ENCODE results near the gene PCK2. TPM values are rescaled to one million over a fixed set of nuclear protein-coding genes. Genes with fewer than 3 reads are reported as not detected.

The PCK2 gene
- total and polyA plus RNA-seq, 4 donors = 39.8 to 250 (median 221) TPM

DNA sequence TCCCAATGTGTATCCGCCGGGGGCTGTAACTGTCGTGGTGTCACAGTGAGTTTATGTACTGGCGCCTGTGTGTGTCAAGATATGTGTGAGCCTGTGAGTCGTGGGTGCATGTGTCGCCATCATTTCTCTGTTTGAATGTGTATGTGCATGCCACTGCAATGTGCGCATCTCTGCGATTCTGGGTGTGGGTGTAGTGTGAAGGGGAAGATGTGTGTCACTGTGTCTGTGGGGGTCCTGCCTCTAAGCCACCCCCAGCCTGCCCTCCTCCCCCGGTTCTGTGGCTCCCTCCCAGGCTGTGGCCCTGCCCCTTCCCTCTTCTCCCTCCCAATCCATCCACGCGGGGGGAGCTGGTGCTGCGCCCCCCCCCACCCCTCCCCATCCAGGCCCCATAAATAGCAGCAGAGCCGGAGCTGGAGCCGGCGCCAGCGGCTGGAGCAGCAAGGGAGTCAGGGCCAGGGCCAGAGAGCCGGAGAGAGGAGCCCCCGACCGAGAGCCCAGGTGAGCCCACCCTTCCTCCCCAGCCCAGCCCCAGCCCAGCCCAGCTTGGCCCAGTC lies 22.9 kb upstream of the PCK2 start, which contains the start of gene CPNE6:
CPNE6 (plus strand) TSS at position 419 of the 554 bp plus-strand sequence. CDS start 1,375 bp downstream, outside the sequence.
- WGBS = 83% methylated on average over 19 of the region's 19 CpGs
- TF ChIP-seq CTCF (IDR thresholded peaks at IDR 0.05; ENCODE audit: low read depth, low read length, missing input control) (no peak), RXRA (IDR thresholded peaks at IDR 0.05) (no peak), SP1 (IDR thresholded peaks at IDR 0.05) (no peak), EGR1 (IDR thresholded peaks at IDR 0.05; ENCODE audit: low read depth in 2 of 2) (no peak), JUND (IDR thresholded peaks at IDR 0.05) (no peak), HNF4G (IDR thresholded peaks at IDR 0.05) (no peak), HNF4A (conservative IDR thresholded peaks at IDR 0.05) (no peak), GABPA (IDR thresholded peaks at IDR 0.05 in 1 of 2, conservative IDR thresholded peaks at IDR 0.05 in 1 of 2) (no peak), FOXA2 (IDR thresholded peaks at IDR 0.05) (no peak), FOXA1 (IDR thresholded peaks at IDR 0.05) (no peak), YY1 (IDR thresholded peaks at IDR 0.05) (no peak), ATF3 (IDR thresholded peaks at IDR 0.05) (no peak), TAF1 (conservative IDR thresholded peaks at IDR 0.05) (no peak), RAD21 (IDR thresholded peaks at IDR 0.05) (no peak)
- TF ChIP-seq, protein P1, sequence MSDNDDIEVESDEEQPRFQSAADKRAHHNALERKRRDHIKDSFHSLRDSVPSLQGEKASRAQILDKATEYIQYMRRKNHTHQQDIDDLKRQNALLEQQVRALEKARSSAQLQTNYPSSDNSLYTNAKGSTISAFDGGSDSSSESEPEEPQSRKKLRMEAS (IDR thresholded peaks at IDR 0.05) = no peak
- TF ChIP-seq, protein P2, sequence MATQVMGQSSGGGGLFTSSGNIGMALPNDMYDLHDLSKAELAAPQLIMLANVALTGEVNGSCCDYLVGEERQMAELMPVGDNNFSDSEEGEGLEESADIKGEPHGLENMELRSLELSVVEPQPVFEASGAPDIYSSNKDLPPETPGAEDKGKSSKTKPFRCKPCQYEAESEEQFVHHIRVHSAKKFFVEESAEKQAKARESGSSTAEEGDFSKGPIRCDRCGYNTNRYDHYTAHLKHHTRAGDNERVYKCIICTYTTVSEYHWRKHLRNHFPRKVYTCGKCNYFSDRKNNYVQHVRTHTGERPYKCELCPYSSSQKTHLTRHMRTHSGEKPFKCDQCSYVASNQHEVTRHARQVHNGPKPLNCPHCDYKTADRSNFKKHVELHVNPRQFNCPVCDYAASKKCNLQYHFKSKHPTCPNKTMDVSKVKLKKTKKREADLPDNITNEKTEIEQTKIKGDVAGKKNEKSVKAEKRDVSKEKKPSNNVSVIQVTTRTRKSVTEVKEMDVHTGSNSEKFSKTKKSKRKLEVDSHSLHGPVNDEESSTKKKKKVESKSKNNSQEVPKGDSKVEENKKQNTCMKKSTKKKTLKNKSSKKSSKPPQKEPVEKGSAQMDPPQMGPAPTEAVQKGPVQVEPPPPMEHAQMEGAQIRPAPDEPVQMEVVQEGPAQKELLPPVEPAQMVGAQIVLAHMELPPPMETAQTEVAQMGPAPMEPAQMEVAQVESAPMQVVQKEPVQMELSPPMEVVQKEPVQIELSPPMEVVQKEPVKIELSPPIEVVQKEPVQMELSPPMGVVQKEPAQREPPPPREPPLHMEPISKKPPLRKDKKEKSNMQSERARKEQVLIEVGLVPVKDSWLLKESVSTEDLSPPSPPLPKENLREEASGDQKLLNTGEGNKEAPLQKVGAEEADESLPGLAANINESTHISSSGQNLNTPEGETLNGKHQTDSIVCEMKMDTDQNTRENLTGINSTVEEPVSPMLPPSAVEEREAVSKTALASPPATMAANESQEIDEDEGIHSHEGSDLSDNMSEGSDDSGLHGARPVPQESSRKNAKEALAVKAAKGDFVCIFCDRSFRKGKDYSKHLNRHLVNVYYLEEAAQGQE (IDR thresholded peaks at IDR 0.05) = no peak
- H3K9ac ChIP-seq (ENCODE audit: low read depth in 1 of 2, low read length in 2 of 2) = no peak within 1 kb of the TSS
- H3K4me1 ChIP-seq (ENCODE audit: control insufficient read depth in 4 of 4, insufficient read depth in 4 of 4, low read length in 3 of 4) = peaks cover 37 to 67% (median 61%) of the 10 kb centered on the region in 4 donors
- no peak within 1 kb of the TSS for H3K4me3 ChIP-seq (ENCODE audit: low read depth in 1 of 3, low read length in 3 of 3)
- no peaks in the 10 kb centered on the region for H3K36me3 ChIP-seq (ENCODE audit: control insufficient read depth in 4 of 4, insufficient read depth in 3 of 4, low read depth in 1 of 4, low read length in 3 of 4)
- H3K27me3 ChIP-seq (ENCODE audit: control insufficient read depth in 4 of 4, insufficient read depth in 4 of 4, low read length in 3 of 4) = no peaks in the 10 kb centered on the region
- DNase-seq (ENCODE audit: low spot score) = no peak
- no peaks in the 10 kb centered on the region for H3K9me3 ChIP-seq (ENCODE audit: control insufficient read depth in 4 of 4, low read length in 3 of 4)
- peak within 1 kb of the TSS in 1 of 2 donors; percentile 24 for H3K27ac ChIP-seq (ENCODE audit: low read depth in 1 of 2, low read length in 2 of 2)

DNA sequence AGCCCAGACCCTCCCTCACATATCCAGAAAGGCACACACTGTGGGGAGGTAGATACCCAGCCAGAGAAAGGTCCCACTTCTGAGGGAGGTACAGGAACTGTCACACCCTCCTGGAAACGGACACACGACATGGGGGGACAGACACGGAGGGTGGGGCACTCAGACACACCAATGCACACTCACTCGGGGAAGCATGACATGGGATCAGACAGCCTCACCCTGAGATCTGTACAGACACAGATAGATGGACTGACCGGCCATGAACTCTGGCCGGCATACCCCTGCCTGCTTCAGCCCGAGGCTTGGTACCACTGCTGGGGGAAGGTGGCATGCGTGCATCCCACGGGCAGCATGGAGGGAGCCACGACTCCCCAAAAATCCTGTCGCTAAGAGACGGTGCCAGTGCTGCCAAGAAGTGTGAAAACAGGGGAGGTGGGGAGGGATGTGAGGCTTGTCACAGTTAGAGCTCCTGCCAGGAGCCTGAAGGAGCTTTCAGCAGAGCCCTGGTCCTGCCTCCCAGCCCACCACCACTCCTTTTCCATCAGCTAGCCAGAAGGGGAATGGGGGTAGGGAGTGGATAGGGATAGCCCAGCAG lies 22.2 kb upstream of the PCK2 start:
- TF ChIP-seq, protein P1 (IDR thresholded peaks at IDR 0.05) = no peak
- TF ChIP-seq YY1 (IDR thresholded peaks at IDR 0.05) = no peak
- no peak for TF ChIP-seq RAD21 (IDR thresholded peaks at IDR 0.05)
- Histone ChIP-seq H3K36me3 (ENCODE audit: control insufficient read depth in 4 of 4, insufficient read depth in 3 of 4, low read depth in 1 of 4, low read length in 3 of 4) (no peaks in the 10 kb centered on the region), H3K27me3 (ENCODE audit: control insufficient read depth in 4 of 4, insufficient read depth in 4 of 4, low read length in 3 of 4) (no peaks in the 10 kb centered on the region), H3K4me3 (ENCODE audit: low read depth in 1 of 3, low read length in 3 of 3) (no peak overlapping the region), H3K4me1 (ENCODE audit: control insufficient read depth in 4 of 4, insufficient read depth in 4 of 4, low read length in 3 of 4) (peaks cover 37 to 66% (median 58%) of the 10 kb centered on the region in 4 donors), H3K9me3 (ENCODE audit: control insufficient read depth in 4 of 4, low read length in 3 of 4) (no peaks in the 10 kb centered on the region), H3K9ac (ENCODE audit: low read depth in 1 of 2, low read length in 2 of 2) (no peak overlapping the region), H3K27ac (ENCODE audit: low read depth in 1 of 2, low read length in 2 of 2) (no peak overlapping the region)
- no peak for DNase-seq (ENCODE audit: low spot score)
- 56% methylated on average over 12 of the region's 12 CpGs for WGBS

Data from liver (tissue), 9 donors.